HEK293T (cell line): ENCODE measurements around the gene CDC16.

Experiments
- CTCF ChIA-PET: fragments of 350-600 bp; formaldehyde crosslinking; extraction: SDS; loops from one replicate; lab custom pipeline; 2021; ENCODE audit warnings: antibody characterized with exemption, inconsistent platforms; lab: Yijun Ruan, JAX
- POLR2A ChIA-PET: fragments of 350-600 bp; formaldehyde crosslinking; extraction: SDS; loops from one replicate; lab custom pipeline; 2020; ENCODE audit warnings: antibody characterized with exemption, inconsistent platforms; lab: Yijun Ruan, JAX
- DNase-seq: peaks from one replicate; pipeline ENCODE4 v3.0.0; 2012; ENCODE audit warnings: mixed read lengths; ENCODE audit errors: extremely low spot score
- ARNT ChIP-seq: fragments of 450-650 bp; IDR thresholded peaks from 2 replicates; pipeline ENCODE4 v1.6.1; 2017; ENCODE audit warnings: mild to moderate bottlenecking
- BHLHE40 ChIP-seq: fragments of 450-650 bp; IDR thresholded peaks from 2 replicates; pipeline ENCODE4 v1.6.1; 2016; ENCODE audit warnings: mild to moderate bottlenecking, moderate library complexity, borderline replicate concordance
- CTBP1 ChIP-seq: fragments of 450-650 bp; IDR thresholded peaks from 2 replicates; pipeline ENCODE4 v1.6.1; 2016; ENCODE audit warnings: borderline replicate concordance
- ELF4 ChIP-seq: fragments of 450-650 bp; IDR thresholded peaks from 2 replicates; pipeline ENCODE4 v1.6.1; 2017; ENCODE audit warnings: antibody characterized with exemption
- FOXA1 ChIP-seq: fragments of 450-650 bp; IDR thresholded peaks from 2 replicates; pipeline ENCODE4 v1.6.1; 2016; ENCODE audit warnings: mild to moderate bottlenecking
- FOXK2 ChIP-seq: fragments of 450-650 bp; IDR thresholded peaks from 2 replicates; pipeline ENCODE4 v1.6.1; 2016; ENCODE audit warnings: mild to moderate bottlenecking
- FOXM1 ChIP-seq: fragments of 450-650 bp; IDR thresholded peaks from 2 replicates; pipeline ENCODE4 v1.6.1; 2017; ENCODE audit warnings: mild to moderate bottlenecking, borderline replicate concordance
- HDGF ChIP-seq: fragments of 450-650 bp; IDR thresholded peaks from 2 replicates; pipeline ENCODE4 v1.6.1; 2017; ENCODE audit warnings: antibody characterized with exemption, borderline replicate concordance
- L3MBTL2 ChIP-seq: fragments of 450-650 bp; conservative IDR thresholded peaks from 2 replicates; pipeline ENCODE4 v1.6.1; 2016; ENCODE audit warnings: mild to moderate bottlenecking
- LEF1 ChIP-seq: fragments of 450-650 bp; IDR thresholded peaks from 2 replicates; pipeline ENCODE4 v1.6.1; 2017; ENCODE audit warnings: mild to moderate bottlenecking, borderline replicate concordance
- NFRKB ChIP-seq: fragments of 450-650 bp; IDR thresholded peaks from 2 replicates; pipeline ENCODE4 v1.6.1; 2016; ENCODE audit warnings: mild to moderate bottlenecking, moderate library complexity
- PKNOX1 ChIP-seq: fragments of 450-650 bp; IDR thresholded peaks from 2 replicates; pipeline ENCODE4 v1.6.1; 2016
- SP1 ChIP-seq: fragments of 450-650 bp; IDR thresholded peaks from 2 replicates; pipeline ENCODE4 v1.6.1; 2017
- SUZ12 ChIP-seq: fragments of 450-650 bp; IDR thresholded peaks from 2 replicates; pipeline ENCODE4 v1.6.1; 2016; ENCODE audit warnings: mild to moderate bottlenecking
- TARDBP ChIP-seq: fragments of 450-650 bp; IDR thresholded peaks from 2 replicates; pipeline ENCODE4 v1.6.1; 2016
- ZNF384 ChIP-seq: fragments of 450-650 bp; IDR thresholded peaks from 2 replicates; pipeline ENCODE4 v1.6.1; 2016

Gene CDC16

GRCh38 chr13:114231886-114232285 is 2.8 kb upstream of the CDC16 start:
- ChIA-PET CTCF (no interaction called here), POLR2A (no interaction called here)

GRCh38 chr13:114234266-114234644 is 442 bp upstream of the CDC16 start:
- ChIA-PET POLR2A (no interaction called here), CTCF (no interaction called here)
- DNase-seq, result no peak
- no peak for TF ChIP-seq ARNT
- no peak for TF ChIP-seq HDGF
- no peak for TF ChIP-seq FOXM1
- no peak for TF ChIP-seq BHLHE40
- no peak for TF ChIP-seq SUZ12
- TF ChIP-seq FOXK2, result no peak
- no peak for TF ChIP-seq NFRKB
- no peak for TF ChIP-seq L3MBTL2
- no peak for TF ChIP-seq SP1
- TF ChIP-seq TARDBP, result no peak
- no peak for TF ChIP-seq ZNF384
- TF ChIP-seq CTBP1, result no peak
- no peak for TF ChIP-seq PKNOX1
- TF ChIP-seq ELF4, result no peak
- no peak for TF ChIP-seq FOXA1
- no peak for TF ChIP-seq LEF1

More at GRCh38 chr13:114231886-114232285, 2.8 kb upstream of the CDC16 start:
- no peak for DNase-seq
- TF ChIP-seq BHLHE40 (no peak), TARDBP (no peak)

- DNase-seq, result no peak
- ChIA-PET CTCF (no interaction called here), POLR2A (interaction anchor here (1.0 kb wide), 1 partner anchor 742 kb away, joined by 3 read pairs; no protein-coding TSS in a partner anchor)
- TF ChIP-seq PKNOX1, result no peak
- TF ChIP-seq SP1, result no peak
- TF ChIP-seq BHLHE40, result no peak
- no peak for TF ChIP-seq FOXM1
- no peak for TF ChIP-seq SUZ12
- TF ChIP-seq L3MBTL2, result no peak
- no peak for TF ChIP-seq ARNT
- no peak for TF ChIP-seq NFRKB
- no peak for TF ChIP-seq LEF1
Measured at GRCh38 chr13:114235697-114236096, 1.0 kb downstream of the CDC16 start.

GRCh38 chr13:114236227-114236626 is 1.5 kb downstream of the CDC16 start:
- CTCF ChIA-PET, result interaction anchor here (0.7 kb wide), 1 partner anchor 175 kb away, joined by 3 read pairs; no protein-coding TSS in a partner anchor
- POLR2A ChIA-PET, result no interaction called here
- no peak for DNase-seq
- TF ChIP-seq FOXK2 (no peak), SUZ12 (no peak)

- no peak for DNase-seq
- POLR2A ChIA-PET, result no interaction called here
- no peak for TF ChIP-seq NFRKB
- no peak for TF ChIP-seq FOXM1
- no peak for TF ChIP-seq ARNT
- no peak for TF ChIP-seq FOXA1
- TF ChIP-seq BHLHE40, result no peak
- TF ChIP-seq L3MBTL2, result no peak
- TF ChIP-seq SUZ12, result no peak
- TF ChIP-seq TARDBP, result no peak
- TF ChIP-seq HDGF, result no peak
- no peak for TF ChIP-seq SP1
- no peak for TF ChIP-seq ZNF384
- TF ChIP-seq LEF1, result no peak
- no peak for TF ChIP-seq CTBP1
- no peak for TF ChIP-seq ELF4
- TF ChIP-seq FOXK2, result no peak
- no peak for TF ChIP-seq PKNOX1
- CTCF ChIA-PET, result no interaction called here
Measured at GRCh38 chr13:114237415-114238112, 2.9 kb downstream of the CDC16 start.

- TF ChIP-seq FOXA1, result no peak
- TF ChIP-seq SP1, result no peak
- no peak for TF ChIP-seq ZNF384
- no peak for TF ChIP-seq HDGF
- no peak for TF ChIP-seq NFRKB
- TF ChIP-seq LEF1, result no peak
- no peak for TF ChIP-seq SUZ12
- TF ChIP-seq FOXM1, result no peak
- TF ChIP-seq PKNOX1, result no peak
- TF ChIP-seq L3MBTL2, result no peak
- no peak for TF ChIP-seq FOXK2
- no peak for TF ChIP-seq ELF4
- TF ChIP-seq ARNT, result no peak
- CTCF ChIA-PET, result no interaction called here
Measured at GRCh38 chr13:114241918-114242317, 7.2 kb downstream of the CDC16 start.

More at GRCh38 chr13:114241918-114242317, 7.2 kb downstream of the CDC16 start:
- POLR2A ChIA-PET, result no interaction called here
- DNase-seq, result no peak
